Measurements from ENCODE around the gene GEMIN4. TPM values are rescaled to one million over a fixed set of nuclear protein-coding genes. Genes with fewer than 3 reads are reported as not detected.

The GEMIN4 gene
- polyA plus RNA-seq, 1 donor (not counting 4 experiments of a cell fraction or from before 2014, with no cell fraction given), result 29.5 TPM

DNA sequence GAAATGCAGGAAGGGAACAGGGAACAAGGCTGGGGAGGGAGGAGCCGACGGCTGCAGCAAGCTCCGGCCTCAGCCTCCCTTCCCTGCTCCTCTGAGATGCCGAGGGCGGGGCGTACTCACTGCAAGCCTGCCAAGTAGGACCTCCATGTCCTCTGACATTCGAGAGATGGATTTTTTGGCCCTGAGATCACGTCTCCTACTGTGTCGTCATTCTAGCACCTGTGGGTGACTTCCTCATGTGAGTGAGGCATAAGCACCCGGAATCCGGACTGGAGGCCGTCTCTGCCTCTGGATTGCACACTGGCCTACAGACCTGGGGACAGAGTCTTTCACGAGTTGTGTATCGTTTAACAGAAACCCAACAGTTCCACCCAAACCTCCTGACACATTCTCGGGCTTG is 44.5 kb upstream of the GEMIN4 start:
- DNase-seq (ENCODE audit: low read depth, low spot score), result no peak
- no peak overlapping the region for H2AFZ ChIP-seq (ENCODE audit: control insufficient read depth, low read length)
- no peaks in the 10 kb centered on the region for H3K9me1 ChIP-seq (ENCODE audit: control insufficient read depth, extremely low read depth, insufficient read depth, low read length)
- TF ChIP-seq, protein P1, sequence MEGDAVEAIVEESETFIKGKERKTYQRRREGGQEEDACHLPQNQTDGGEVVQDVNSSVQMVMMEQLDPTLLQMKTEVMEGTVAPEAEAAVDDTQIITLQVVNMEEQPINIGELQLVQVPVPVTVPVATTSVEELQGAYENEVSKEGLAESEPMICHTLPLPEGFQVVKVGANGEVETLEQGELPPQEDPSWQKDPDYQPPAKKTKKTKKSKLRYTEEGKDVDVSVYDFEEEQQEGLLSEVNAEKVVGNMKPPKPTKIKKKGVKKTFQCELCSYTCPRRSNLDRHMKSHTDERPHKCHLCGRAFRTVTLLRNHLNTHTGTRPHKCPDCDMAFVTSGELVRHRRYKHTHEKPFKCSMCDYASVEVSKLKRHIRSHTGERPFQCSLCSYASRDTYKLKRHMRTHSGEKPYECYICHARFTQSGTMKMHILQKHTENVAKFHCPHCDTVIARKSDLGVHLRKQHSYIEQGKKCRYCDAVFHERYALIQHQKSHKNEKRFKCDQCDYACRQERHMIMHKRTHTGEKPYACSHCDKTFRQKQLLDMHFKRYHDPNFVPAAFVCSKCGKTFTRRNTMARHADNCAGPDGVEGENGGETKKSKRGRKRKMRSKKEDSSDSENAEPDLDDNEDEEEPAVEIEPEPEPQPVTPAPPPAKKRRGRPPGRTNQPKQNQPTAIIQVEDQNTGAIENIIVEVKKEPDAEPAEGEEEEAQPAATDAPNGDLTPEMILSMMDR (optimal IDR thresholded peaks at IDR 0.05 in 1 of 3, IDR thresholded peaks at IDR 0.05 in 1 of 3, conservative IDR thresholded peaks at IDR 0.05 in 1 of 3; ENCODE audit: extremely low read depth in 1 of 3, insufficient read depth in 2 of 3, low read length in 3 of 3), result no peak
- no peak for TF ChIP-seq EZH2 (IDR thresholded peaks at IDR 0.05; ENCODE audit: low read length)
- H3K79me2 ChIP-seq (ENCODE audit: control insufficient read depth, insufficient read depth, low read length), result peaks cover 2% of the 10 kb centered on the region
- peaks cover 10% of the 10 kb centered on the region for H3K4me1 ChIP-seq (ENCODE audit: control insufficient read depth, extremely low read depth, insufficient read depth, low read length)
- peaks cover 20 to 25% of the 10 kb centered on the region in 2 experiments for H3K36me3 ChIP-seq (ENCODE audit: control insufficient read depth in 2 of 2, extremely low read depth in 1 of 2, insufficient read depth in 2 of 2, low read length in 2 of 2)
- H4K20me1 ChIP-seq (ENCODE audit: control insufficient read depth, extremely low read depth, insufficient read depth, low read length), result no peaks in the 10 kb centered on the region
- no peak overlapping the region for H3K27ac ChIP-seq (ENCODE audit: control insufficient read depth, insufficient read depth, low read length)
- H3K4me3 ChIP-seq (ENCODE audit: control insufficient read depth in 2 of 3, extremely low read depth in 1 of 3, insufficient read depth in 2 of 3, low read depth in 1 of 3, low read length in 3 of 3), result no peak overlapping the region
- no peak overlapping the region for H3K9ac ChIP-seq (ENCODE audit: control insufficient read depth, extremely low read depth, insufficient read depth, low read length)
- dilution Hi-C loops (cut with MboI; ENCODE audit: extremely low pct_ligation_motif_present, low sequenced_read_pairs), result loop anchor here (25.0 kb wide), 1 partner anchor 191 kb away; the partner anchor contains the start of genes NXN and TIMM22
- H3K4me2 ChIP-seq (ENCODE audit: control insufficient read depth, extremely low read depth, insufficient read depth, low read depth, low read length), result no peak overlapping the region
- no peaks in the 10 kb centered on the region for H3K9me3 ChIP-seq (ENCODE audit: control insufficient read depth, low read depth, low read length)
- no peaks in the 10 kb centered on the region for H3K27me3 ChIP-seq (ENCODE audit: control insufficient read depth, extremely low read depth, insufficient read depth, low read length)
- FAIRE-seq, result no peak

DNA sequence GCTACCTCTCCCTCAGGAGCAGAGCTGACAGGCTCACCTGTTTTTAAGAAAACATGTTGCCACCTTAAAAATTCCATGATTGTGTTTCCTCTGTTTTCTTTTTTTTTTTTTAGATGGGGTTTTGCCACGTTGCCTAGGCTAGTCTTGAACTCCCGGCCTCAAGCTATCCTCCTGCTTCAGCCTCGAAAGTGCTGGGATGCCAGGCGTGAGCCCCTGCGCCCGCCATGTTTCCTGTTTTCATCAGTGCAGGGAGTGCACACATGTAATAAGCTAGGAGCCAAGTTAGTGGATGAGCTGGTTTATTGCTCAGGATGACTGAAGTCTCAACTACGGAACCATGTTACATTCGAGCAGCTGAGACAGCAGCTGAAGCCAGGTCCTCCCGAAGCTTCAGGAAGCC is 43.7 kb upstream of the GEMIN4 start:
- Histone ChIP-seq H3K36me3 (ENCODE audit: control insufficient read depth in 2 of 2, extremely low read depth in 1 of 2, insufficient read depth in 2 of 2, low read length in 2 of 2) (peaks cover 17 to 26% of the 10 kb centered on the region in 2 experiments), H3K9me1 (ENCODE audit: control insufficient read depth, extremely low read depth, insufficient read depth, low read length) (no peaks in the 10 kb centered on the region), H4K20me1 (ENCODE audit: control insufficient read depth, extremely low read depth, insufficient read depth, low read length) (no peaks in the 10 kb centered on the region), H3K4me1 (ENCODE audit: control insufficient read depth, extremely low read depth, insufficient read depth, low read length) (peaks cover 19% of the 10 kb centered on the region), H3K27me3 (ENCODE audit: control insufficient read depth, extremely low read depth, insufficient read depth, low read length) (no peaks in the 10 kb centered on the region), H2AFZ (ENCODE audit: control insufficient read depth, low read length) (no peak overlapping the region), H3K4me2 (ENCODE audit: control insufficient read depth, extremely low read depth, insufficient read depth, low read depth, low read length) (no peak overlapping the region), H3K9ac (ENCODE audit: control insufficient read depth, extremely low read depth, insufficient read depth, low read length) (no peak overlapping the region), H3K9me3 (ENCODE audit: control insufficient read depth, low read depth, low read length) (no peaks in the 10 kb centered on the region), H3K27ac (ENCODE audit: control insufficient read depth, insufficient read depth, low read length) (no peak overlapping the region), H3K4me3 (ENCODE audit: control insufficient read depth in 2 of 3, extremely low read depth in 1 of 3, insufficient read depth in 2 of 3, low read depth in 1 of 3, low read length in 3 of 3) (no peak overlapping the region), H3K79me2 (ENCODE audit: control insufficient read depth, insufficient read depth, low read length) (peaks cover 2% of the 10 kb centered on the region)
- dilution Hi-C loops (cut with MboI; ENCODE audit: extremely low pct_ligation_motif_present, low sequenced_read_pairs), result loop anchor here (25.0 kb wide), 1 partner anchor 192 kb away; the partner anchor contains the start of genes NXN and TIMM22
- FAIRE-seq (no peak), DNase-seq (ENCODE audit: low read depth, low spot score) (no peak)
- TF ChIP-seq, protein P1 (optimal IDR thresholded peaks at IDR 0.05 in 1 of 3, IDR thresholded peaks at IDR 0.05 in 1 of 3, conservative IDR thresholded peaks at IDR 0.05 in 1 of 3; ENCODE audit: extremely low read depth in 1 of 3, insufficient read depth in 2 of 3, low read length in 3 of 3), result no peak

All from keratinocyte (primary cell).